HepG2 (cell line): ENCODE results near the gene PSKH1. TPM values are rescaled to one million over a fixed set of nuclear protein-coding genes. Genes with fewer than 3 reads are reported as not detected.
A peak's percentile ranks its signal among the peaks of the same experiment; 100 is the strongest.

Source experiments
- CBFB ChIP-seq: sonication (generic); formaldehyde crosslinking; IDR thresholded peaks from 2 replicates; pipeline ENCODE4 v1.4.0; 2020; ENCODE audit warnings: missing genetic modification reagents
- CBX2 ChIP-seq, 2 experiments: fragments of 200-600 bp in 1 of 2; sonication (generic); formaldehyde crosslinking in 1 of 2; IDR thresholded peaks; 2 replicates each; pipeline versions ENCODE4 v1.7.0 to v1.8.1; 2018 to 2022; ENCODE audit warnings: low read depth in 2 of 2, low read length in 1 of 2, mild to moderate bottlenecking in 1 of 2, missing genetic modification reagents in 1 of 2
- CEBPZ ChIP-seq: IDR thresholded peaks from 2 replicates; pipeline ENCODE4 v1.6.1; 2012; ENCODE audit warnings: low read length, improper control_type of control experiment
- ETV5 ChIP-seq: IDR thresholded peaks from 2 replicates; pipeline ENCODE4 v1.6.1; 2018; ENCODE audit warnings: missing biosample characterization, missing genetic modification reagents, inconsistent platforms, borderline replicate concordance
- GLI4 ChIP-seq: sonication (generic); formaldehyde crosslinking; IDR thresholded peaks from 2 replicates; pipeline ENCODE4 v1.5.1; 2020; ENCODE audit warnings: missing genetic modification reagents, mild to moderate bottlenecking, moderate library complexity, borderline replicate concordance
- MED13 ChIP-seq: sonication (generic); formaldehyde crosslinking; IDR thresholded peaks from 2 replicates; pipeline ENCODE4 v1.5.0; 2020; ENCODE audit warnings: missing genetic modification reagents
- NCOA2 ChIP-seq: sonication (generic); formaldehyde crosslinking; IDR thresholded peaks from 2 replicates; pipeline ENCODE4 v1.8.0; 2022; ENCODE audit warnings: inconsistent platforms
- TARDBP ChIP-seq: sonication (generic); formaldehyde crosslinking; IDR thresholded peaks from 2 replicates; pipeline ENCODE4 v1.8.0; 2022; ENCODE audit warnings: mild to moderate bottlenecking, missing genetic modification reagents
- ZFP62 ChIP-seq: sonication (generic); formaldehyde crosslinking; IDR thresholded peaks from 2 replicates; pipeline ENCODE4 v1.4.0; 2020; ENCODE audit warnings: missing genetic modification reagents
- ZNF496 ChIP-seq: sonication (generic); formaldehyde crosslinking; IDR thresholded peaks from 2 replicates; pipeline ENCODE4 v1.8.1; 2023; ENCODE audit warnings: mild to moderate bottlenecking, moderate library complexity, missing genetic modification reagents; ENCODE audit not compliant: insufficient replicate concordance
- ZNF510 ChIP-seq: sonication (generic); formaldehyde crosslinking; IDR thresholded peaks from 2 replicates; pipeline ENCODE4 v1.4.0; 2020; ENCODE audit warnings: low read depth, mild to moderate bottlenecking, missing genetic modification reagents
- ZNF7 ChIP-seq: IDR thresholded peaks from 2 replicates; pipeline ENCODE4 v1.6.1; 2016; ENCODE audit warnings: missing biosample characterization, missing genetic modification reagents
- polyA plus RNA-seq, 8 experiments: library from polyadenylated mRNA; depleted of rRNA in 3 of 8; stranded (reverse) in 7 of 8; unstranded in 1 of 8; fragments of >200 nt; fragmentation: Illumina TruSeq in 4 of 8; extraction: Trizol in 4 of 8; gene quantifications; 2 replicates each; pipeline versions ENCODE4 v1.2.1 to v1.2.3, GENCODE V29; 2011 to 2016; ENCODE audit warnings: low read depth in 4 of 8, missing spikeins in 1 of 8, mixed read lengths in 1 of 8; ENCODE audit not compliant: insufficient read depth in 1 of 8
- total RNA-seq, 5 experiments: library from RNA; depleted of rRNA; stranded (reverse); fragments of >200 nt; fragmentation: Illumina TruSeq; extraction: Trizol; gene quantifications; 2 replicates each; pipeline ENCODE4 v1.2.3, GENCODE V29; 2016; ENCODE audit warnings: low read depth in 1 of 5
- TF ChIP-seq, protein P1 (sequence below): sonication (generic); formaldehyde crosslinking; IDR thresholded peaks from 2 replicates; pipeline ENCODE4 v1.8.0; 2022; ENCODE audit warnings: missing genetic modification reagents, mild to moderate bottlenecking, inconsistent platforms, borderline replicate concordance
- TF ChIP-seq, protein P2 (sequence below): sonication (generic); formaldehyde crosslinking; IDR thresholded peaks from 2 replicates; pipeline ENCODE4 v1.5.0; 2020; ENCODE audit warnings: mild to moderate bottlenecking, missing genetic modification reagents, borderline replicate concordance

The PSKH1 gene
- total and polyA plus RNA-seq, 2 of the 13 experiments (the other 11 are each of a cell fraction or from before 2014, with no cell fraction given), result 8.4 to 19.1 TPM

DNA sequence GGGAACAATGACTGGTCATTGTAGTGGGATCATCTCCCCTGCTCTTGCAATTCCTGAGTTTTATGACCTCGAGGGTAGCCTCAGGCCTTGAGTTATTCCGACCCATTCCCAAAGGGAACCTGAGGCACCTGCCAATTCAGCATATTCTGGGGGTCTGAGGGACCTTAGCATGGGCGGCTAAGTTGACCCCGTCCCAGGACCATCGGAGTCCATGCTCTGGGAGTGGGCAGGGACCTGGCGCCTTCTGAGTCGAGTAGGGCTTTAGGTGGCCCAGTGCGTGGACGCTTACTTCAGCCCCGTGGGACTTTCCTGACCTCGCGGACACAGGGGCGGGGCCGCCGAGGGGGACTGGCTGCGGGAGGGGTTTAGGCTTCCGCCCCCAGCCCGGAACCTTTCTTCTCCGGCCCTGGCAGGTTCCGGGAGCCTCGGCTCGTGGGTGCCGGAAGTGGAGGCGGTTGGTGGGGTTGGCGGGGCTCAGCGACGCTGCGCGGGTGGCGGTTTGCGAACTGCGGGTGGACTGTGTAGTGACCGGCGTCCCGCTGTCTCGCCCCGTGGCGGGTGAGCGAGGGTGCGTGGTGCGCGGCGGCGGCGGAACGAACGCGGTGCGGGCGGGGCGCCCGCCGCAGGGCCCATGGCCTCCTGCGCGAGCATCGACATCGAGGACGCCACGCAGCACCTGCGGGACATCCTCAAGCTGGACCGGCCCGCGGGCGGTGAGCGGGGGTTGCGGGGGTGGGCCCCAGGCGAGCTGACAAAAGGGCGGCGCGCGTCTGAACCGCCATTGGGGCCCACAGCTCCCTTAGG, 20.2 kb upstream of the PSKH1 start, which contains the start of gene EDC4 (continued):
- TF ChIP-seq, protein P1, sequence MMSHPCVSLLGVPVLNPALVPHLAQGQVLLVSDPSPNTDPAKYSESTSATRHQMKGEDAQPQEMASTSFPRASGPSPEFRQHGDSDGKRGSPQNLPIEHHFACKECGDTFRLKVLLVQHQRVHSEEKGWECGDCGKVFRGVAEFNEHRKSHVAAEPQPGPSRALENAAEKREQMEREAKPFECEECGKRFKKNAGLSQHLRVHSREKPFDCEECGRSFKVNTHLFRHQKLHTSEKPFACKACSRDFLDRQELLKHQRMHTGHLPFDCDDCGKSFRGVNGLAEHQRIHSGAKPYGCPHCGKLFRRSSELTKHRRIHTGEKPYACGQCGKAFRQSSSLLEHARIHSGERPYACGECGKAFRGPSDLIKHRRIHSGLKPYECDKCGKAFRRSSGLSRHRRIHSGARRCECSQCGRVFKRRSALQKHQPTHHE (CRISPR knock-in tag), result no peak
- TF ChIP-seq GLI4 (CRISPR knock-in tag) (peak; percentile 79; the same call in 1 of the 2 replicates), ETV5 (CRISPR knock-in tag) (peak; percentile 93), MED13 (peak; percentile 79; the same call in 1 of the 2 replicates), ZNF510 (CRISPR knock-in tag) (no peak; the same call in 1 of the 2 replicates), CBFB (CRISPR knock-in tag) (peak; percentile 98), ZFP62 (no peak), TARDBP (CRISPR knock-in tag) (peak; percentile 86), ZNF496 (CRISPR knock-in tag) (no peak), ZNF7 (CRISPR knock-in tag) (no peak), NCOA2 (CRISPR knock-in tag) (peak; percentile 72), CBX2 (IDR thresholded peaks at IDR 0.05; ENCODE audit: low read depth, low read length) (no peak), CBX2 (CRISPR knock-in tag; IDR thresholded peaks at IDR 0.05; ENCODE audit: low read depth) (no peak), CEBPZ (no peak)
- TF ChIP-seq, protein P2, sequence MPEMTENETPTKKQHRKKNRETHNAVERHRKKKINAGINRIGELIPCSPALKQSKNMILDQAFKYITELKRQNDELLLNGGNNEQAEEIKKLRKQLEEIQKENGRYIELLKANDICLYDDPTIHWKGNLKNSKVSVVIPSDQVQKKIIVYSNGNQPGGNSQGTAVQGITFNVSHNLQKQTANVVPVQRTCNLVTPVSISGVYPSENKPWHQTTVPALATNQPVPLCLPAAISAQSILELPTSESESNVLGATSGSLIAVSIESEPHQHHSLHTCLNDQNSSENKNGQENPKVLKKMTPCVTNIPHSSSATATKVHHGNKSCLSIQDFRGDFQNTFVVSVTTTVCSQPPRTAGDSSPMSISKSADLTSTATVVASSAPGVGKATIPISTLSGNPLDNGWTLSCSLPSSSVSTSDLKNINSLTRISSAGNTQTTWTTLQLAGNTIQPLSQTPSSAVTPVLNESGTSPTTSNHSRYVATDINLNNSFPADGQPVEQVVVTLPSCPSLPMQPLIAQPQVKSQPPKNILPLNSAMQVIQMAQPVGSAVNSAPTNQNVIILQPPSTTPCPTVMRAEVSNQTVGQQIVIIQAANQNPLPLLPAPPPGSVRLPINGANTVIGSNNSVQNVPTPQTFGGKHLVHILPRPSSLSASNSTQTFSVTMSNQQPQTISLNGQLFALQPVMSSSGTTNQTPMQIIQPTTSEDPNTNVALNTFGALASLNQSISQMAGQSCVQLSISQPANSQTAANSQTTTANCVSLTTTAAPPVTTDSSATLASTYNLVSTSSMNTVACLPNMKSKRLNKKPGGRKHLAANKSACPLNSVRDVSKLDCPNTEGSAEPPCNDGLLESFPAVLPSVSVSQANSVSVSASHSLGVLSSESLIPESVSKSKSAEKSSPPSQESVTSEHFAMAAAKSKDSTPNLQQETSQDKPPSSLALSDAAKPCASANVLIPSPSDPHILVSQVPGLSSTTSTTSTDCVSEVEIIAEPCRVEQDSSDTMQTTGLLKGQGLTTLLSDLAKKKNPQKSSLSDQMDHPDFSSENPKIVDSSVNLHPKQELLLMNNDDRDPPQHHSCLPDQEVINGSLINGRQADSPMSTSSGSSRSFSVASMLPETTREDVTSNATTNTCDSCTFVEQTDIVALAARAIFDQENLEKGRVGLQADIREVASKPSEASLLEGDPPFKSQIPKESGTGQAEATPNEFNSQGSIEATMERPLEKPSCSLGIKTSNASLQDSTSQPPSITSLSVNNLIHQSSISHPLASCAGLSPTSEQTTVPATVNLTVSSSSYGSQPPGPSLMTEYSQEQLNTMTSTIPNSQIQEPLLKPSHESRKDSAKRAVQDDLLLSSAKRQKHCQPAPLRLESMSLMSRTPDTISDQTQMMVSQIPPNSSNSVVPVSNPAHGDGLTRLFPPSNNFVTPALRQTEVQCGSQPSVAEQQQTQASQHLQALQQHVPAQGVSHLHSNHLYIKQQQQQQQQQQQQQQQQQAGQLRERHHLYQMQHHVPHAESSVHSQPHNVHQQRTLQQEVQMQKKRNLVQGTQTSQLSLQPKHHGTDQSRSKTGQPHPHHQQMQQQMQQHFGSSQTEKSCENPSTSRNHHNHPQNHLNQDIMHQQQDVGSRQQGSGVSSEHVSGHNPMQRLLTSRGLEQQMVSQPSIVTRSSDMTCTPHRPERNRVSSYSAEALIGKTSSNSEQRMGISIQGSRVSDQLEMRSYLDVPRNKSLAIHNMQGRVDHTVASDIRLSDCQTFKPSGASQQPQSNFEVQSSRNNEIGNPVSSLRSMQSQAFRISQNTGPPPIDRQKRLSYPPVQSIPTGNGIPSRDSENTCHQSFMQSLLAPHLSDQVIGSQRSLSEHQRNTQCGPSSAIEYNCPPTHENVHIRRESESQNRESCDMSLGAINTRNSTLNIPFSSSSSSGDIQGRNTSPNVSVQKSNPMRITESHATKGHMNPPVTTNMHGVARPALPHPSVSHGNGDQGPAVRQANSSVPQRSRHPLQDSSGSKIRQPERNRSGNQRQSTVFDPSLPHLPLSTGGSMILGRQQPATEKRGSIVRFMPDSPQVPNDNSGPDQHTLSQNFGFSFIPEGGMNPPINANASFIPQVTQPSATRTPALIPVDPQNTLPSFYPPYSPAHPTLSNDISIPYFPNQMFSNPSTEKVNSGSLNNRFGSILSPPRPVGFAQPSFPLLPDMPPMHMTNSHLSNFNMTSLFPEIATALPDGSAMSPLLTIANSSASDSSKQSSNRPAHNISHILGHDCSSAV, result no peak
